Right ventricle myocardium superior (tissue), 1 donor: Measurements from ENCODE around the gene PRKN. TPM values are rescaled to one million over a fixed set of nuclear protein-coding genes. Genes with fewer than 3 reads are reported as not detected.

Experiments
- ATAC-seq: fragments of 200-7000 bp; cut with Tn5 transposase; one replicate; pipeline ENCODE4 v1.9.1; 2020; ENCODE audit warnings: mild to moderate bottlenecking; ENCODE audit not compliant: poor library complexity
- DNase-seq: peaks from one replicate; pipeline ENCODE4 v3.0.0-alpha.2; 2020
- intact Hi-C: fragments of 100-400 bp; cut with DNase I; formaldehyde crosslinking; loops from one replicate; pipeline ENCODE4 v1.11.2; 2022
- total RNA-seq: library from RNA; stranded (reverse); fragmentation: NEBNext Ultra II Directional; extraction: Animal tissue kit (Norgen Biotek cat#: 25700); gene quantifications from one replicate; pipeline ENCODE4 v1.2.1, GENCODE V29; 2021
- donor health status: DM: no; HTN: yes; CAD: no; lungs with severe emphysema.

The PRKN gene
- total RNA-seq, 1 donor from 2014 or later: 20.6 TPM

DNA sequence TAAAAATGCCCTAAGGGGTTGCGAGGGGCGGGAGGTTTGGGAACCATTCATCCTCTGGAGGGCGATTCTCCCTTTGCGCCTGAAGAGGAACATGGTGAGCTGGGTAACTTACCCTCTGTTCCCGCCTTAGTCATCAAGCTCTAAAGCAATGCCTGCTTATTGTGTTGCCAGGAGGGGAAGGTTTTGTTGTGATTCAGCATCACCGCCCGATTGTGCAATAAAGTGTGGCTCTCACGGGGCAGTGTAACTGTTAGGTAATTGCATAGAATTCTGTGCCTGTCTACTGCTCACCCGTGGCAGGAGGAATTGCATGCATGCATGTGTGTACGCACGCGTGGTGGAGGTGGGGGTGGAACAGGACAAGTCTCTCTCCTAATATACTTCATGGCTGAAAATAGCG is 1358.2 kb downstream of the PRKN start:
- no peak for DNase-seq

DNA sequence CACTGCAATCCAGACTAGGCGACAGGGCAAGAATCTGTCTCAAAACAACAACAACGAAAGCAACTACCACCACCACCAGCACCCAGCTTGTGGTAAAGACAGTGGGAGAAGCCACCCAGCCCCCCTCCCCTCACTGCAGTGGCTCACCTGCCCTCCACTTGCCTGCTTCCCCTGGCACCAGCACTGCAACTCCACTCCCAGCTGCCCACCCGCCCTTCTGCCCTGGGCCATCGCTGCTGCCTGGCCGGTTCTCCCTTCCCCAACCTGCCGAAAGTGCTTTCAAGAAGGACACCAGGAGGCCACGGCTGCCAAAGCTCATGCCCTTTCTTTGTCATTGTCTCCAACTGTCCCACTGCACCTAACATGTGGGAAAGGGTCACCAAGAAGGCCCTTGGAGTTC is 1359.1 kb downstream of the PRKN start:
- DNase-seq: no peak
- intact Hi-C loops: no loop called here

More for the DNA sequence above, 1358.2 kb downstream of the PRKN start:
- no peak for ATAC-seq
- intact Hi-C loops: no loop called here

DNA sequence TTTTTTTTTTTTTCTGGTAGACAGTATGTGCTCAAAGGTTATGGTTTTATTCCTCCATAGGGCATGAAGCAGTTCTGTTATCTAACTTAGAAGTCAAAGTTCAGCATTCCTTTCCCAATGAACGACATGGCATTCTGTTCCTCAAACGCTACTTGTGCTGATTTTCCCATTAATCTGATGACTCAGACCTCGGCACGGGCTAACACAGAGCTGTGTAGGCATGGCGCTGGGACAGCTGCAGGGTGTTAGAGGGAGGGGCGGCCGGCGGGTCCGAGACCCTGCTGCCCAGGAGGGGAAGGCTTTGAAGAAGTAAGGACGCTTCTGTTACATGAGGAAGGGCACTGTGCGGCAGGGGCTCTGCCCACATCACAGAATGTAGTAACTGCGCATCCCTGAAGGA is 1360.1 kb downstream of the PRKN start:
- no peak for ATAC-seq
- intact Hi-C loops: no loop called here

More for the DNA sequence above, 1359.1 kb downstream of the PRKN start:
- no peak for ATAC-seq

DNA sequence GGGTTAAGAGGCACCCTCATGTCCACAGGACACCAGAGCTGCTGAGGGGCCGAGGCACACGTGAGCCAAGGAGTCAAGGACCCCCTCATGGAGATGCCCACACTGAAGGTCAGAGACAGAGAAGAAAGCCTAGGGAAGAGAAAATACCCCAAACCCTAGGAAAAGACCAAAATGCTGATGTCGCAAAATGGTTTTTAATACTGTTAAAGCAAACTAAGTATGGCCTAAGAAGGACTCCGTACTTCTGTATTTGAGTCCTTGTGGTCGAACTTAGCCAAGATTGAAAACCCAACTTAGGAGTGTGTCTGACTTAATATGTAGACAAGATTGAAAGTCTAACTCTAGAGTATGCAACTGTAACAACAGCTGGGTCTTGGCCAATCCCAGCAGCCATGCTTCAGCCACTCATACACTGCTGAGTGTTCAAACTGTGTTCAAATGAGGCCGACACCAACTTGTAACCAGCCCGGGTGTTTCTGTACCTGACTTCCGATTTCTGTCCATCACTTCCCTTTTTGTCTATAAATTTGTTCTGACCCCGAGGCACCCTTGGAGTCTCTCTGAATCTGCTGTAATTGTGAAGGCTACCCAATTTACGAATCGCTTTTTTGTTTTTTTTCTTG is 1361.2 kb downstream of the PRKN start:
- DNase-seq (no peak), ATAC-seq (no peak)
- intact Hi-C loops: no loop called here

More for the DNA sequence above, 1360.1 kb downstream of the PRKN start:
- DNase-seq: no peak

DNA sequence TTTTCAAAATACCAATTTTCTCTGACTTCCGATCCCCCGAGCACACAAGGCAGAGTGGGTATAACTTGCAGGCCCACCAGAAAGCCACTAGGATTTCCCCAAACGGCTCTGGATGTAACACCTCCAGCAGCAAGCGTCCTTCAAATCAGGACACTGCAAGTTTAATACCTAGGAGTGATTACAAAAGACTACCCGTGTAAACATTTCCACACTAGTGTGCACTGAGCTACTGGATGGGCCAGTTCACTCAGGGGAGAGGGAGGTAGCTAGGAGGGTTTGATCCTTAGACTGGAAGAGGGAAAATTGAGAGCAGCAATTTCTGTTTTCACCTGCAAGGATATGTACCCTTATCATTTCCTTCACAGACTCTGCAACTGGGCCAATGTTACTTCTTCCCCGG is 1361.9 kb downstream of the PRKN start:
- intact Hi-C loops: no loop called here
- no peak for ATAC-seq
- DNase-seq: no peak

DNA sequence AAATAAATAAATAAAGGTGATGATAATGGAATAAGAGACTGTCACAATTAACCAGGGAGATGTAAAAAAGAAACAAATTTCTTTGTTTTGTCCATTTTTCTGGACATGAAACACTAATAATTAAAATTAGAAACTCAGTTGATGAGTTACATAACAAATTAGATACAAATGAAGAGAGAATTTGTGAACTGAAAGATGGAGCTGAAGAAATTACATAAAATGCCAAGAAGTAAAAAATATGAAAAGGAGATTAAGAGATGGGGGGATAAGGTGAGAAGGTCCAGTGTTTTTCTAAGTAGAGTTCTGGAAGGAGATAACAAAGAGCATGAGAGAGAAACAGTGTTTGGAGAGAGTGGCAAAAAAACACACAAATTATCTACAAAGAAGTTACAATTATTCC is 1364.3 kb downstream of the PRKN start:
- intact Hi-C loops: no loop called here
- DNase-seq (no peak), ATAC-seq (no peak)

DNA sequence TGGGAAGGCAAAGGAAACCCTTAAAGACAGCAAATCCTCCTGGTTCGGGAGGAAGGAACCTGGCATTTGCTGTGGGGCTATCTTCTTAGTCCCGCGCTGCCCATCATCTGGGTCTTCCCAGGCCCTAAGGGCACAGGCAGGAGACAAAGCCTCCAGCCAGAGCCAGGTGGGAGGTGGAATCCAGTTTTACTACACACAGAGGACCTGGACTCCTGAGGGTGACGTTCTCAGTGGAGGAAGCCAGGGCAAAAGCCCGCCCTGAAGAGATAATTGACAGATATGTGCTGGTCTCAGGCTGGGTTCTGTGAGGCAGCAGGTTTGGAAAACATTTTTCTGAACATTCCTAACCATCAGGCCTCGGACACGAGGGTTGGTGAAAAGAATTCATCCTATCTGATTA is 1365.3 kb downstream of the PRKN start:
- DNase-seq (no peak), ATAC-seq (no peak)
- intact Hi-C loops: no loop called here

DNA sequence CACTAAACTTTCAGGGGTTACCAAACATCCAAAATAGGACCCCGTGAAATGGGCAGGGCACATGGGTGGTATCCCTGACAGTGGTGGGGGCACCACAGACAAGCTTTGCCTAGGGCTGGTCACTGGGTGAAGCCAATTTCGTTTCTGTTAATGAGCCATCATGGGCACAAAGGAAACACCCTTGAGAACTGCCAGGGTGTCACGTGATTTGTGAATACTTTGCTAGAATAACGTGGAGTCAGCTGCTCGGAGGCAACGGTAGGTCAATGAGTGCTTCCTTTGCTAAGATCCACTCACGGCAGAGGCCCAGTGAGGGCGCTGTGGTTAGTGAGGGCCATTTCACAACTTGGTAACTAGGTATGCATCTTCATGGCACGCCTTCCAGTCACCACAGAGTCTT is 1366.0 kb downstream of the PRKN start:
- intact Hi-C loops: no loop called here
- DNase-seq (no peak), ATAC-seq (no peak)

DNA sequence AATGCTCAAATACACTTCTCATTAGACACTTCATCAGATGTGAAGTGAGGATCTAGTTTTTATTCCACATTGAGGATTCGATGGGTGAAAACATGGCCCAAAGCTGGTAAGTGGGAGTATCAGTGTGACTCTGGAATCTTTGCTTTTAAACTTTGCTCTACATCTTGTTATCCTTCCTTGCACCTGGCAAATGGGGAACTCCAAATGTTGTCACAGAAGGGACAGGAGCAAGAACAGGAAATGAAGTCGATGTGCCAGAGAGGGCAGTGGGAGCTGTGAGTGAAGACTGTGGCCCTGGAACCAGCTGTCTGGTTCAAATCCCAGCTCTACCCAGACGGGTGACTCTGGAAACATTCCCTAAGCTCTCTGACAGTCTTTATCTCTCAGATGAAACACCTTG is 1367.0 kb downstream of the PRKN start:
- no peak for ATAC-seq
- intact Hi-C loops: no loop called here
- DNase-seq: no peak

DNA sequence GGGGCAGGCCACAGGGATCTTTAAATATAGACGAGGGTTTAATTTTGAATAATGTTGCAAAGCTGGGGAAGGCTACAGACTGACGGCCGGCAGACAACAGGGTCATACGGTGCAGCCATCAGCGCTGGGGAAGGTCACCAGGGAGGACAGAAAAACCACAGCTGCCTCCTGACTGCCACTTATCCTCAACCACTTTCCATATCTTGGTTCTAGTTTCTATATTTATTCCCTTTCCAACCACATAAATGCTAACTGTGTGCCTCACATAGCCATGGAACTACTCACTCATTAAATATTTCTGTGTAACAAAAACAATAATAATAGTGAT is 1368.0 kb downstream of the PRKN start:
- no peak for DNase-seq
- peak; percentile 89 for ATAC-seq
- intact Hi-C loops: no loop called here

DNA sequence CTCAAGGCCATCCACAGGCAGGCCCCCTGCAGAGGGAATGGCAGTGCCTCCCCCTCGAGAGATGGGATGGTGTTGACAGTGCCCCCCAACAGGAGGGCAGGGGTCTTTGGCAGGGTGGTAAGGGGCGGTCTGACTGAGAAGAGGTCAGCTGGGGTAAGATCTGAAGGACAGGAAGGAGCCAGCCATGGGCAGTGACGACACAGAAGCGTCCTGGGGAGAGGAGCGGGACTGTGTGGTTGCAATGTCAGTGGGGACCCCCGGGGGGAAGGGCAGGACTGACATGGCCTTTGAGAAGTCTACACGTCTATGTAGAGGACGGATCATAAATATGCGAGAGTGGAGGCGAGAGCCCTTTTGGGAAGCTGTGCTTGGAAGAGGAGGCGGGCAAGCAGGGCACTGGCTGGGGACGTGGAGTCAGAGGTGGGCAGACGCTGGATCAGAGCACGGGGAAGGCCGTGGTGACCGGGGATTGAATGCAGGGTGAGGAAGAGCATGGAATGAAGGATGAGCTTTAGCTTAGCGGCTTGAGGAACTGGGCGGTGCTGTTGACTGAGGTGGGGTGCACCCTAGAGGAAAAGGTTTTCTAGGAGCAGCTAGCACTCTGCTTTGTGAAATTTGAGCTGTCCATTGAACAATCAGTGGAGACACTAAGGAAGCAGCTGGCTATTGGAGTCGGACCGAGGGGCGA is 1371.3 kb downstream of the PRKN start:
- ATAC-seq: no peak
- no peak for DNase-seq
- intact Hi-C loops: no loop called here

DNA sequence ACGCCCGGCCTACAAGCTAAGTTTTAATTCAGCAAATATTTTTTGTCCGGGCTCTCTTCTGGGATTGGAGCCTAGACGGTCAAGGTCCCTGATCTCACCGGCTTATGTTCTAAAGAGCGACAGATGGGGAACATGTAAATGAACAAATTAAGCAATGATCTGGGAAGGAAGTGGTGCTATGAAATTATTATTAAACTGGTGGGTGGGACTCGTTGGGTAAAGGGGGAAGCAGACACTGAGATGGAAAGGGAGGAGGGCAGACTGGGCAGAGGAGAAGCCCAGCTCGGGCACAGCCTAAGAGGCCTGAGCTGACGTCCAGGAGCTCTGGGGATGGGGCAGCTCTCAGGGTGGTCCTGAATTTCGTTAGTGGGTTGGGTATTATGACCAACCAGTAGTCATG is 1371.9 kb downstream of the PRKN start:
- intact Hi-C loops: no loop called here
- DNase-seq (no peak), ATAC-seq (no peak)

DNA sequence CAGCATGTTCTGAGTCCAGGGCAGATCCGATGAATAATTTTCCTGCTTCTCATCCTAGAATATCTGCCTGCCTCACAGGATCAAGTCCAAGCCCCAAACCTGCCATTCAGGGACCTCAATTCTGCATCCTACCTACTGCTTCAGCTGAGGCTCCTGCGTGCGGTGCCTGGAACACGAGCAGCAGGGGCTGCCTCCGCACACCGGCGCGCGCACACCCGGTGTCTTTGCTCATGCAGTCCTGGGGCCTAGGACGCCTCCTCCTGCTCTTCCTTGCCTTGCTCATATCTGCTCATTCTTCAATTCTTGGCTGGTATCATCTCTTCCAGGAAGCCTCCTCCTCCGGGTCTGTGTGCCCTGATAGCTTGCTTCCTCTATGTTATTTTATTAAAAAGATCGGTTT is 1372.6 kb downstream of the PRKN start:
- ATAC-seq: no peak
- DNase-seq: no peak
- intact Hi-C loops: no loop called here

DNA sequence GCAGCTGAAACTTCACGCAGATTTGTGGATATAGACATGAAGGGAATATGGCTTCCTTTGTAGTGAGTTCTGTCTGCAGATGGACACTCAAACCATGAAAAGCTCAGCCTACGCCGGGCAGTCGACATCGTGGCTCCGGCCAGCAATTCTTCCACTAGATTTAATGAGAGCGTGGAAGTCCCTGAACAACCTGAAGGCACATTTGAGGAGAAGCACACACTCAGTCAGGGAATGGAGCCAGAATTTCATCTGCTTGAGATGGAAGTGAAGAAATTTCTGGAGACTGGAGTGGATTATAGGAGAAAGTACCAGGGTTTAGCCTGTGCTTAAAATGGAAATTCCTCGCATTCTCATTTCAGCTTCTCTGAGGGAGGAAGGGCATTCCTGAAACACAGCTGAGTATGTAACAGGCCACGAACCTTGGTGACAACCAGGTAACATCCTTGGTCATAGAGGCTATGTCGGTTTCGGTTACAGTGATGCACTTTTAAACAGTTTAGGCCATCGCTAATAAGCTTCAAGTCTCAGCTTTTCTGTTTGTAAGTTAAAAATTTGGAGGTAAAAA is 1373.2 kb downstream of the PRKN start:
- ATAC-seq (no peak), DNase-seq (no peak)
- intact Hi-C loops: no loop called here

DNA sequence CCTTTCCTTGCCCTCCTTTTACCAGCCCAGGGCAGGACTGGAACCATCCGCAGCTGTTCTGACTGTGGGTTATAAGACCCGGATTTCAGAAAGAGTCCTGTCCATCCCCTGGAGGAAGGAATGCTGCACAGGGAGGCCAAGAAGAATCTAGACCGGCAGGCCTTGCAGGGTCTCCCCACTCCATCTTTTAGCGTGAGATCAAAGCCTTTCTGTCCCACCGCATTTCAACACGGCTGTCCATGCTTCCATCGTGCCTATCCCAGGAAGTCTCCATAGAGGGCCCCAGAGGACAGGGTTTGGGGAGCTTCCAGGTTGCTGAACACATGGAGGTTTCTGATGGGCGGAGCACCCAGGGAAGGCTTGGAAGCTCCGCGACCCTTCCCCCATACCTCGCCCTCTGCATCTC is 1374.4 kb downstream of the PRKN start:
- peak; percentile 64 for ATAC-seq
- intact Hi-C loops: no loop called here
- no peak for DNase-seq

DNA sequence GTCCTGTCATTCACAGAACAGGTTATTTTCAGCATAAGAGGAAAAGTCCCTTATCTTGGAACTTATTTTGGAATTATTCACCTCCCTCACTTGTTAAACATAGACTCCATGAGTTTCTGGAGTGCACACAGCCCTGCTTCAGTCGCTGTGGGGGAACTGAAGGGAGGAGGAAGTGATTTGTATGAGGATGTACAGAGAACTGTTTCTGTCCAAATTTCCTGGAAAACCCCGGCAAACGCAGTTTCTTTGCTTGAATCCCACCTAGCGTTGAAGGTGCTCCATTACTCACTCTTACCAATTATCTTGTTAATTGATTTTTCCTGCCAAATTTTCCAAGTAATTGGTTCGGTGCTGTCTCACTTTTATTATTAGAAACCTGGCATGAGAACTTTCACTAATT is 1375.7 kb downstream of the PRKN start:
- no peak for DNase-seq
- intact Hi-C loops: no loop called here
- ATAC-seq: no peak

DNA sequence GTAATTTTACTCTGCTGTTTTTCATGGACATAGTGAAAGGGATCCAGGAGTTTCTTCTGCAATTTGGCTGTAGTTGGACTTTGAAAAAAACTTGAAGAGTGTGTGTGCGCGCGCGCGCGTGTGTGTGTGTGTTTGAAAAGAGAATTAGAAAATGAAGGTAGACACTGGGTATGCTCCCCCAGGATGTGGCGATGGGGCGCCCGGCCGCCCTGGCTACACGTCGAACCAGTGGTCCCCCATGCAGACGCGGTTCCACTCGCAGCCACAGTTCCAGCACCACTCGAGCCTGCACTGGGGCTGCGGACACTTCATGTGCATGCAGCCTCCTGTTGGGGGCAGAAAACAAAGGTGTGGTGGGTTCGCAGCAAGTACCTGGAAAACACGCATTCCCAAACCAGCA is 1377.7 kb downstream of the PRKN start:
- intact Hi-C loops: no loop called here
- DNase-seq (no peak), ATAC-seq (no peak)

DNA sequence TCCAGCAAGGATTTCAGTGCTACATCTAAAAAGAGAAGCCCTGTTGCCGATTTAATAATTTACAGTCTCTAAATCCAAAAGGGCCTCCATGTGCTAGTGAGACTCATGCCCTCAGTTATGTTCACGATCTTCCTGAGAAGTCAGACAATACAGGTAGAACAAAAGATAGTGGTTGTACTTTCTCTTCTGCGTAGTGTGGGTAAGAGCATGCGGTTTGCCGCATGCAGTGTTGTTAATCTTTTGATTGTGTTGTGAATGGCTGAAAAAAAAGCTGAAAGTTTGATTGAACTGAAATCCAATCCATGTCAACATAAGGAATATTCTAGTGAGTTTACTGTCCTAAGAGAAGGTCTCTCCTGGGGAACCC is 1379.0 kb downstream of the PRKN start:
- intact Hi-C loops: no loop called here
- ATAC-seq (no peak), DNase-seq (no peak)

DNA sequence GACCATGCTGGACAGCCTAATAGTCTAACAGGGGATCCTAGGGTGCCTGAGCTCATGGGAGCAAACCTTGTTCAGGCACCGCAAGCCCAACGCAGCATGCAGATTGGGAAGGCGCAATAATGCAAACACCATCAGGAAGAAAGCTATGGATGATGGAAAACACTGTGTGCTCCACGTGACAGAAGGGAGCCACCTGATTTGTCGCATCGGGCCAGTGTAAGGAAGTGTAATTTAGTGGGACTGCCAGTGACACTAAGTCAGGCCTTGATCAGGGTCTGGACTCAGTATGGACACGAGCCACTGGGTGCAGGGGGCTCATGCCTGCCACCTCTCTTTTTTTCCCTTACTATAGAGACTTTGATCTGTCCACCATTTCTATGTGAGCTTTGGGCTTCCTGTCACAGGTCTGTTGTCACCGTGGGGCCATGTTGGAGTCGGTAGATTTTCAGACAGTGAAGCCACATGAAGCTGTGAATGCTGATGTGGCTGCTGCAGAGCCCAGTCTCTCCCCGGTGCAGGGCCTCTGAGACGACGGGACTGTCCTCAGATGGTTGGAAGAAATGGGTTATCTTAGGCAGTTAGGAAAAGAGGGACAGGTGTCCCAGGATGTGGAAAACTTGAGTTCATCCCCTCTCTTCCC is 1379.5 kb downstream of the PRKN start:
- DNase-seq (no peak), ATAC-seq (no peak)
- intact Hi-C loops: no loop called here

DNA sequence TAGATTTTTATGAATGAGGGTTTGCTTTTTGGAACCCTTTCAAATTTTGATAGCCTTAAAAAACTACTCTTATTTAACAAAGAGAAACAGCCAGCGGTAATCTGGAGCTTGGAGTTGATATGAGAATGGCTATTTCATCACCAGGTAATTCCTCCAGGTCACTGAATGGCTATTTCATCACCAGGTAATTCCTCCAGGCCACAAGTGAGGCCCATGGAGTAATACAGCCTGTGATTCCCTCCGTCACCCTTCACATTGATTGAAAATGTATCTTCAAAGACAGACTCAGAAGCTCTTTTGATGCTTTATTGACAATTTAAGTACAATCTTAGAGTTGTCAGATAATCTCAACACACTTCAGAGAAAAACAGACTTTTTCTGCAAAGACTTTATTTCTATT is 1380.4 kb downstream of the PRKN start:
- DNase-seq: no peak
- ATAC-seq: no peak
- intact Hi-C loops: no loop called here
